22Rv1 (cell line): ENCODE results near the gene SIRT7.

ENCODE experiments used
- CTCF ChIP-seq: fragments of 450-650 bp; IDR thresholded peaks from 2 replicates; pipeline ENCODE4 v1.5.1; 2017; ENCODE audit warnings: mild to moderate bottlenecking
- ZFX ChIP-seq: fragments of 450-650 bp; IDR thresholded peaks from 2 replicates; pipeline ENCODE4 v1.6.1; 2017; ENCODE audit warnings: antibody characterized with exemption, borderline replicate concordance

GRCh38 chr17:81939218-81939617, 21.2 kb upstream of the SIRT7 start:
- TF ChIP-seq CTCF, result no peak
- no peak for TF ChIP-seq ZFX
